Tibial artery (tissue), 4 donors: Measurements from ENCODE around the gene ARL11.

Experiments
- DNase-seq, 2 donors: peaks; one replicate each; pipeline ENCODE4 v3.0.0-alpha.2; 2019
- H3K27ac ChIP-seq, 2 donors: fragments of 200-600 bp; sonication (generic) in 1 of 2; 1 replicate in 1 of 2; 2 replicates in 1 of 2; pipeline ENCODE4 v1.5.1; 2018 to 2019; ENCODE audit warnings: mild to moderate bottlenecking in 1 of 2
- H3K27me3 ChIP-seq, 2 donors: fragments of 200-600 bp; sonication (generic) in 1 of 2; one replicate each; pipeline versions ENCODE4 v1.5.1 to v1.6.0; 2016 to 2019
- H3K36me3 ChIP-seq, 3 donors: fragments of 200-600 bp; sonication (generic) in 2 of 3; one replicate each; pipeline ENCODE4 v1.5.1; 2016 to 2019; ENCODE audit warnings: mild to moderate bottlenecking in 2 of 3
- H3K4me1 ChIP-seq, 4 donors: fragments of 200-600 bp; sonication (generic) in 2 of 4; 1 replicate in 3 of 4; 2 replicates in 1 of 4; pipeline ENCODE4 v1.5.1; 2016 to 2019
- H3K4me3 ChIP-seq, 2 donors: fragments of 200-600 bp; sonication (generic) in 1 of 2; 1 replicate in 1 of 2; 2 replicates in 1 of 2; pipeline ENCODE4 v1.5.1; 2018 to 2019; ENCODE audit warnings: mild to moderate bottlenecking in 2 of 2
- H3K9me3 ChIP-seq, 3 donors: fragments of 200-600 bp; sonication (generic) in 1 of 3; one replicate each; pipeline ENCODE4 v1.5.1; 2016 to 2019
- CTCF ChIP-seq, 2 experiments: fragments of 200-600 bp in 1 of 2; fragments of 450-650 bp in 1 of 2; IDR thresholded peaks; one replicate each; pipeline ENCODE4 v1.5.1; 2017 to 2019; ENCODE audit warnings: antibody characterized with exemption in 2 of 2, mild to moderate bottlenecking in 1 of 2, moderate library complexity in 1 of 2
- intact Hi-C: fragments of 100-400 bp; cut with DNase I; formaldehyde crosslinking; loops from one replicate; pipeline ENCODE4 v1.15.0; 2023; ENCODE audit warnings: low total_unique reads

Gene ARL11

DNA sequence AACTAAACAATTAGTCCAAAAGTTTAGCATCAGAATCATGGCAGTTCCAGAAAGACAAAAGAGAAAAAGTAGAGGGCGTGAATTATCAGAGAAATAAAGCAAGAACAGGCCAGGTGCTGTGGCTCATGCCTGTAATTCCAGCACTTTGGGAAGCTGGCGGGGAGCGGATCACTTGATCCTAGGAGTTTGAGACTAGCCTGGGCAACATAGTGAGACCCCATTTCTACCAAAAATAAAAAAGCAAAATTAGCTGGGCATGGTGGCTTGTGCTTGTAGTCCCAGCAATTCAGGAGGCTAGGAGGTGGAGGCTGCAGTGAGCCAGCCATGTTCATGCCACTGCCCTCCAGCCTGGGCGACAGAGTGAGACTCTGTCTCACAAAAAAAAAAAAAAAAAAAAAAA is 18.4 kb downstream of the ARL11 start:
- H3K4me1 ChIP-seq = no peaks in the 10 kb centered on the region
- H3K36me3 ChIP-seq = no peaks in the 10 kb centered on the region
- no peak overlapping the region for H3K27ac ChIP-seq
- H3K27me3 ChIP-seq = no peaks in the 10 kb centered on the region
- H3K9me3 ChIP-seq = no peaks in the 10 kb centered on the region
- no peak overlapping the region for H3K4me3 ChIP-seq
- no peak for TF ChIP-seq CTCF (IDR thresholded peaks at IDR 0.05)
- DNase-seq = no peak
- intact Hi-C loops = no loop called here

- no peak overlapping the region for H3K4me3 ChIP-seq
- peak; percentile 22 to 40 for TF ChIP-seq CTCF (IDR thresholded peaks at IDR 0.05)
- no peaks in the 10 kb centered on the region for H3K9me3 ChIP-seq
- no peaks in the 10 kb centered on the region for H3K27me3 ChIP-seq
- no peak for DNase-seq
- no peaks in the 10 kb centered on the region for H3K36me3 ChIP-seq
- no peak overlapping the region for H3K27ac ChIP-seq
- intact Hi-C loops = no loop called here
- peaks cover 0 to 8% (median 7%) of the 10 kb centered on the region in 4 donors for H3K4me1 ChIP-seq
Observed at GRCh38 chr13:49649244-49649962, 21.1 kb downstream of the ARL11 start.

GRCh38 chr13:49649963-49650312 is 21.6 kb downstream of the ARL11 start:
- intact Hi-C loops = loop anchor here (5.0 kb wide), 1 partner anchor 197 kb away; no protein-coding TSS in a partner anchor
- DNase-seq = no peak
- Histone ChIP-seq H3K36me3 (no peaks in the 10 kb centered on the region), H3K4me1 (peaks cover 0 to 8% (median 7%) of the 10 kb centered on the region in 4 donors), H3K4me3 (no peak overlapping the region), H3K27ac (no peak overlapping the region), H3K27me3 (no peaks in the 10 kb centered on the region), H3K9me3 (no peaks in the 10 kb centered on the region)
- TF ChIP-seq CTCF (IDR thresholded peaks at IDR 0.05) = no peak

DNA sequence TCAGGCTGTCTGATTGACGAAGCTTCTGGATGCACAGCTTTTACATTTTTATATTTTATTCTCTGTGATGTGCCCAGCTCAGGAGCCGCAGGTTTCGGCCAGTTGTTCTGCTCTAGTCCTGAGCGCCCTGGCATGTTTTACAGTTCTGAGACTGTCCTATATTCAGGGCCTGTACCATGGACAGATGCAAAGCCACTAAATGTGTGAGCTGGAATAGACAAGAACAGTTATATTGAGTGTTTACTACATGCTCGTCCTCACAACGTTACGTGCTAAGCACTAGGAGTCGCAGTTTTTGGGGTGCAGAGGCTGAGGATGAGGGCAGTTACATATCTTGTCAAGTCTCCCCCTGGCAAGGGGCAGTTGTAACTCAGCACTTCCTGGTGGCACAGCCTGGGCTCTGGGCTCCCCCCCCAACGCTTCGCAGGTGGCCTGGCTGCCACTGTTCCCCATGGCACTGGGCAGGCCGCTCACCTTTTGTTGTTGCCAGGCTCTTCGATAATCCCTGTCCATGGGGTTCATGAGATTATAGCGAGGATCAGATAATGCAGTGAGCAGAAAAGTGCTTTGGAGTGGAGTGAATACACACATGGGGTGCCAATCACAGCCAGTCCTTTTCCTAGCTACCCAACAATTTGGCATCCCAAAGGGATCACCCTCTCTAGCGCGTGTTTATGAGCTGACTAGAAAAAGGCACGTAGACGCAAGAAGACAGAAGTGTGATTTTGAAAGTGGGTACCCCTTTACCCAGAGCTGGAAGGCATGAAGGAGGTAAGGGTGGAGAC is 23.5 kb downstream of the ARL11 start:
- intact Hi-C loops = loop anchor here (5.0 kb wide), 1 partner anchor 196 kb away; no protein-coding TSS in a partner anchor
- Histone ChIP-seq H3K9me3 (no peaks in the 10 kb centered on the region), H3K36me3 (no peaks in the 10 kb centered on the region), H3K27ac (no peak overlapping the region), H3K4me3 (no peak overlapping the region), H3K27me3 (no peaks in the 10 kb centered on the region), H3K4me1 (peaks cover 0 to 8% (median 7%) of the 10 kb centered on the region in 4 donors)
- no peak for TF ChIP-seq CTCF (IDR thresholded peaks at IDR 0.05)
- no peak for DNase-seq

DNA sequence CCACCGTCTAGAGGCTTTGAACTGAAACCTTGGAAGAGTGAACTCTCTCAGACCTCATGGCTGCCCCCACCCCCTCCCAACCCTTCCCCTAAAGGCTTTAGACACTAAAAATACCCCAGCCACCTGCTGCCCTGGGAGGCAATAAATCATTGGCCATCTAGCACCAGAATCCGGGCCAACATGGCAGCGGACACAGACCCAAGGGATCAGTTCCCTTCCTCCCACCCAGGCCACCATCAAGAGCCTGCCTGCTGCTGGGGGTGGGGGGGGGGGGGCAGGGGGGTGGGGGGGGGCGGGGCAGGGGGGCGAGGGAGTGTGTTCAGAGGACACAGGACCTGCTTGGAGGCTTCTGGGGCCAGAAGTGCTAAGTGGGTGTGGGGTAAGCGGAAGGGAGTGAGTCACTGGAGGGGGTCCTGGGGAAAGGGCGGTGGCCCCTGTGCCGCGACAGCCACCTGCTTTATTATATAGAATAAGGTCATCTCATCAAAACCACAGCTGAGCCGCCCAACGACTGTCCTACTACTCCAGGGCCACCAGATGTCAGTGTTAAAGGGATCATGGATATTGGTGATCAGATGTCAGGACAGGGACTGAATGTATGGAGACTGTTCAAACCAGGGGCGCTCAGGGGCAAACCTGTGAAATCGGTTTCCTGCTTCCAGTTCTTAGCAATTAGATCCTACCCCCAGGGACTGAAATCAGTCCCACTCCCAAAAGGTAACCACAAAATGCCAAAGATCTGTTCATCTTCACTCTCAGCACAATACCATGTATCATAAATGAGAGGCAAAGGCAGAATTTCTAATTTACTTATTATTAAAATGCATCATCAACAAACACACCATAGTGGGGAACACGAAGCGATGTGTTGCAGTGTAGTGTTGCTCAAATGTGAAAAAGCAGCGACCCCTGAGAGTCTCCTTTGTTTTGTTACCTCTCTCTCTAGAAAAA is 24.3 kb downstream of the ARL11 start:
- H3K4me1 ChIP-seq = peaks cover 0 to 8% (median 7%) of the 10 kb centered on the region in 4 donors
- no peak for DNase-seq
- H3K4me3 ChIP-seq = no peak overlapping the region
- H3K27ac ChIP-seq = no peak overlapping the region
- H3K27me3 ChIP-seq = no peaks in the 10 kb centered on the region
- TF ChIP-seq CTCF (IDR thresholded peaks at IDR 0.05) = peak; percentile 35 to 51
- H3K36me3 ChIP-seq = no peaks in the 10 kb centered on the region
- intact Hi-C loops = loop anchor here (5.0 kb wide), 1 partner anchor 195 kb away; no protein-coding TSS in a partner anchor
- no peaks in the 10 kb centered on the region for H3K9me3 ChIP-seq
